GM21576 (cell line): ENCODE data around the gene SIK3.
"Not testable (repeated sequence)": the region's sequence is repeated elsewhere in the genome, so short reads cannot be mapped to it uniquely, and the experiment has no call there.

Source experiments
- ATAC-seq: cut with Tn5 transposase; IDR thresholded peaks from one replicate; pipeline ENCODE4 v1.9.1; 2021; ENCODE audit warnings: mild to moderate bottlenecking, moderate library complexity; ENCODE audit not compliant: unreplicated experiment

The SIK3 gene

DNA sequence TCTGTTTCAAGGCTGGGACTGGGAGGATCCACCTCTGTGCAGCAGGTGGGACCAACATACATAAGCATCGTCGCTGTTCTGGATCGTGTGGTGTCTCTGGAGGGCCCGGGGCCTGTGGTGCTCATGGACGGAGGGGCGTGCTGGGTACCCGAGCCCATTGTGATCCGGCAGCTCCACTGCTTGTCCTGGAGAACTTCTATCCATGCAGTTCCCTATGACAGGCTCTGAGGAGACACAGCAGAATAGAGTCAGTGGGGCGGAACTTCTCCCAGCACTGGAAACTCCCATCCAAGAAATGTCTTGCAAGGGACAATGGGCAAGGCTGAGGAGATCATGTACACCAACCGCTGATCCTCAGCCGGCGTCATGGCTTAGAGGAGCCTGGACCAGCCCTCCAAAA lies 249.2 kb downstream of the SIK3 start:
- ATAC-seq: no peak

DNA sequence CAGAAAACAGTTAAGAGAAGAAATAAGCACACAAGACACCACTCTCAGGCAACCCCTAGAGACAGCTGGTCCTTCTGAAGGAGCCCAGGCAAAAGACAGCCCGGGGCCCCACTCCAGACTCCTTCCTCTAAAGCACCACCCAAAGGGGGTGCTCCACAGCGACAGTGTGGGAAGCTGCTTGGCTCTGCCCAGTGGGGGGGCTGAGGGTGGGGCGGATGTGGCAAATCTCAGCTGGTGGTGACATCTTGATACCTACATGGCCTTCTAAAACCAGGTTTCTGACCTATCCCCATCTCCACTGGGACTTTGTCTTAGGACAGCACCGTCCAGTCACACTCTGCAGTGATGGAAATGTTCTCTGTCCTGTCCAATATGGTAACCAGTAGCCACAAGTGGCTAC lies 250.6 kb downstream of the SIK3 start:
- ATAC-seq: no peak

DNA sequence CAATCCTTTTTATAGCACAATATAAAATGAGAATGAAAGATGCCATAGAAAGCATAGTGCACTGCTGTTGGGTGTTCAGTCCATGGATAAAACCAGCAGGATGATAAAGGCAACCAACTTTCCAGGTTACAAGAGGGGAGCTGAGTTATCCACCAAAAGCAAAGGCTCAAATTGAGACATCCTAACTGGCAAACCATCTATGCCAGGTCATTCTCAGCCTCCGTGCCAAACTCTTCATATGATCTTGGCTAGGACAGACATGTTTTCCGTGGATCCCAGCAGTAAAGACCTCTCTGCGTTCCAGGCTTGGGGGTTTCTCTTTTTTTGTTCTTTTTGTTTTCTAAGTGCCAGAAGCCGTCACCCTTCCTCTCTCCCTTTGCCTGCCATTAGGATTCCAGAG lies 253.5 kb downstream of the SIK3 start:
- ATAC-seq: no peak

DNA sequence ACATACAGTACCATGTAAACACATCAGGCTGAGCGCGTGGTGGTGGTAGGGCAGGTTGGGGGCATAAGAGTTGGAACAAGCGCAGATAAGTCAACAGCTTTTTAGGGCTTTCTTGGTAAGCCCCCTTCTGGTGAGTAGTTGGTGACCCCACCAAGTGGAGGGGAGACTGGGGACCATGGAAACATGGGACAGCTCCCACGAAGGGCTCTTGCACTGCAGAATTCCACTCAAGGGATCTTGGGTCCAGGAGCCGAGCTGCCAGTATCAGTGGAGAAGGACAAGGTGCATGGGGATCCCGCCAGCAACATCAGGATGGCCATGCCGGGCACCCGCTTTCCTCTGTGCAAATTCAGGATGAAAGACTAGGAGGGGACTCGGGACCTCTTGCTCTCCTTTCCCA lies 254.6 kb downstream of the SIK3 start:
- ATAC-seq: no peak

DNA sequence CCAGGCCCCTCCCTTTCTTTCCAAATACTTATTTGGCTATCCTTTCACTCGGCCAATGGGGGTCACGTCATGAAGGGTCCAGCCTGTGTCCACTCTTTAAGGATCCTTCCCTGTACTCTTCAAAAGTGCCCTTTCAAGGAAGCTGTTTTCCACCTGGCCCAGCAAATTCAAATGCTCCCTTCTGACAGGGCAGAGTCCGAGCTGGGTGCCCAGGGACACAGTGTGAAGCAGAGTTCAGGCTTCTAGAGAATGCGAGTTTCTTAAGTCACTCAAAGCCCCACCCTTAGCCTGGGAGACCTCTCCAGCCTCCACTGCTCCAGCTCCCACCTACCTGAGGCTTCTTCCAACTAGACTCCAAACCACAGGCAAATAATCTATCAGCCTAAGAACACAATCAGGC lies 255.3 kb downstream of the SIK3 start:
- ATAC-seq: no peak

DNA sequence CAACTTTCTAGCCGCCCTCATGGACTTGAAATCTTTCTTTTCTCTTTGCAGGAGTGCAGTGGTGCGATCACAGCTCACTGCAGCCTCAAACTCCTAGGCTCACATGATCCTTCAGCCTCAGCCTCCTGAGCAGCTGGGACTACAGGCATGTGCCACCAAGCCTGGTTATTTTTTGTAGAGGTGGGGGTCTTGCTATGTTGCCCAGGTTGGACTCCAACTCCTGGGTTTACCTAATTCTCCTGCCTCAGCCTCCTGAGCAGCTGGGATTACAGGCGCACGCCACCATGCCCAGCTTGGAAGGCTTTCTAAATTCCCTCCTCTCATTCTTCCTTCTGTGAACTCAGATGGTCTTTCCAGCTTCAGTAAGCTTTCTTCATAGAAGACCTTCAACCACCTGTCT lies 256.1 kb downstream of the SIK3 start:
- ATAC-seq: no peak

DNA sequence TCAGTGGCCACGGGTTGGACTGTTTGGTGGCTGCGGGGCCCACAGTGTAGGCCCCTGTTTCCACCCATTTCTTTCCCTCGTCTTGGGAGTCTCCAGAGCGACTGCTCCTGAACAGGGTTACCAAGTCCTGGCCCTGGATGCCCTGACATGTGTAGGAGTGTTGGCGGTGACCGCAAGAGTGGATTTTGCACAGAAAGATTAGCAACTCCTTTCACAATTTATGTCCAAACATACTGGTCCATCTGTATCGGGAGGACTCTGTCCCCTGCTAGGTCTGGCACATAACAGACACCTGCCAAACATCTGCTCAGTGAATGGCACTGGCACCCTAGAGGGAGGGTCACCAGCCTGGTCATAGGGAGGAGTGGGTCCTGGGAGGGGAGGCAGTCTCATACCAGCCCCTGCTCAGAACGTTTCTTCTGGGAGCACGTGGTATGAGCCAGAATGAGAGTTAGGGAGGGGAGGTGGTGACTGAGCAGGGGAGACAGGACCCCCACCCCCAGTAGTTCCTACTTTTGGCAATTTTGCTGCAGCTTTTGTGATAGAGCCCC lies 257.4 kb downstream of the SIK3 start:
- ATAC-seq: no peak

DNA sequence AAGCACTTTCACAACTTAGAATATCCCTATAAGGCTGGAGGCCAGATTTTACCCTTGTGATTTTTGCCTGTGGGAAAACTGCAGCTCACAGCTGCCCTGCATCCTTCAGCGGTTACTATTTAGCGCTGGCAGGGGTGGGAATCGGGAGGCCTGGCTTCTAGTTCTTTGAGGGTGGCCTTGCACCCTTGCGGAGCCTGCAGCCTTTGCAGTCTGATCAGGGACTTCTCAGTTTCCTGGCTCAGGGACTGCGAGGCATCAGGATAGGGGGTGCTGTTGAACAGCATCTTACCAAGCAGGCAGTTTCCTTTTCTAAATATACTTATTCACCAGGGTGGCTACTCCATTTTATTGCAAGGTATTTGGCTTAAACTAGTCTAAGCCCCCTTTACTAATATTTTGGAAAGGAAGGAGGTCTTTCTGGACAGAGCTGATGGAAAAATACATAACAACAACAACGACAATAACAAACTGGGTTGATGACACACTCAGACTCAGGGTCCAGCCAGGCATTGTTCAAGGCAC lies 257.9 kb downstream of the SIK3 start:
- no peak for ATAC-seq

DNA sequence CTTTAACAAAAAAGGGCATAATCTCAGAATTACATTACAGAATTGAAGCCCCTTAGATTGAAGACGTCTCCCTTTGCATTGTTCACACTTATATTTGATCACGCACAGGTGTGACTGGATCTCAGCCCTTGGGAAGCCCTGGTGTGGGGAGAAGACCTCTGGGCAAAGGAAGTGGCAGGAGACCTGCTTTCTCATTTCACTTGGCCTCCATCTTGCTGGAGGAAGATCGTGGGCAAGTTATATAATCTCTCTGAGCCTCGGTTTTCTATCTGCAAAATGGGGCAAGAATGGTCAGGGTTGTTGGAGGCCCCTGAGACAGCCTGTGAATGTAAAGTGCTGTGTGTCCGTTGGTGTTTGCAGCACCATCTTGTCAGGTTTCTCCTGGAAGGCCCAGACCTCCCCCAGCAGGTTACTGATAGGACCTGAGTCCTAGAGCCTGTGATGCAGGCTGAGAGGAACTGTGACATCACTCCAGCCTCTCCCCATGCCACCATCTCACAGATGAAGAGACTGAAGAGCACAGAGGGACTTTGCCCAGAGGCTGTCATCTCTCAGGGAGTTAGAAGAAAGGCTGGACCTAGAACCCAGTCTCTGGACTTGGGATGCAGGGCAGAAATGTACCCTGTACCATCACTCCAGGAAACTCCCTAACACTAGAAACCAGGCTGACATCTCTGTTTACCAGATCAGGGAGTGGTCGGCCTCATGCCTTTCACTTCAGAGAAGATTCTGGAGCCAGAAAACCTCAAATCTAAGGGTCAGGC lies 259.7 kb downstream of the SIK3 start:
- no peak for ATAC-seq

DNA sequence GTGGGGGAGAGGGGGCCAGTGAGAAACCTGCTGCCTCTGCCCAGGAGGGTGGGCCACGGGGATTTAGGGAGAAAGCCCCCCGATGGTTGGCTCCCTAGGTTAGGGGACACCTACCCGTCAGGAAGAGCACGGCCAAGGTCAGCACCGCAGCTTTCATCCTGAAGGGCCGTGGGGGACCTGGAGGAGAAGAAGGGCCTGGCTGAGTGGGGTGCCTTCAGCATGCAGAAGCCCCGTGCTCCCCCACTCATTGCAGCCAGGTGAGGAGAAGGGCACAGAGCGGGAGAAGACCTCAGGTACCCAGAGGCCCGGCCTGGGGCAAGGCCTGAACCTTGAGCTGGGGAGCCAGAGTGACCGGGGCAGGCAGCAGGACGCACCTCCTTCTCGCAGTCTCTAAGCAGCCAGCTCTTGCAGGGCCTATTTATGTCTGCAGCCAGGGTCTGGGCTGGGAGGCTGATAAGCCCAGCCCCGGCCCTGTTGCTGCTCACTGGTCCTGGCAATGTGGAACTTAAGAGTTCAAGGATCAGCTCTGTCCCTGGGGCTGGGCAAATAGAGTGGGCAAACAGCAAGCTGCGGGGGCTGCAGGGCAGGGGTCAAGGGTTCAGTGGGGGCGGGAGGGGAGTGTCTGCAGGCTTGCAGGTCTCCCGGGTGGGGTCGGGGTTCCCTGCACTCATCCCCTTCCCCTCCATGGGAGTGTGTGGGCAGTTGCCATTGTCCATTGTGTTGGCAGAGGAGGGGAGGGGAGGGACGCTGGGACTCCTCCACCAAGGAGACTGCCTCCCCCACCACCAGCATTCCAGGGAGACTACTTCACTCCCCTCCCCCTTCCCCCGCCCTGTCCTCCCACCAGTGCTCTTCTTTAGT lies 260.8 kb downstream of the SIK3 start, which contains the start of gene APOA1:
APOA1 (minus strand) TSS at position 392 of the 861 bp plus-strand sequence; CDS start at position 157, 235 bp downstream.
- no peak for ATAC-seq

DNA sequence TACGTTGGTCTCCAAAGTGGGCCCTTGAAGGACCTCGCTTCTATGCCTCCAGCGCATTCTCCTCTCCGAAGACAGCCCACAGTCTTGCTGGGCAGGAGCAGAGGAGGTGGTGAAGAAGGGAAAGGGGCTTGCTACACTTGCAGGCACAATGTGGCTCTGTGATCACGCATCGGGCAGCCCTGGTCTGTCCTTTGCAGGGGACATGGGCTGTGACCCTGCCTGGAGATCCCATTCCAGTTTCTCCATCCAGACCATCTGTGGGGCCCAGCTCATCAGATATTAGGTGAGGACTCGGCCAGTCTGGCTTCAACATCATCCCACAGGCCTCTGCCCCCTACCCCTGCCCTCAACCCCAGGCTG lies 261.6 kb downstream of the SIK3 start:
- ATAC-seq: no peak

DNA sequence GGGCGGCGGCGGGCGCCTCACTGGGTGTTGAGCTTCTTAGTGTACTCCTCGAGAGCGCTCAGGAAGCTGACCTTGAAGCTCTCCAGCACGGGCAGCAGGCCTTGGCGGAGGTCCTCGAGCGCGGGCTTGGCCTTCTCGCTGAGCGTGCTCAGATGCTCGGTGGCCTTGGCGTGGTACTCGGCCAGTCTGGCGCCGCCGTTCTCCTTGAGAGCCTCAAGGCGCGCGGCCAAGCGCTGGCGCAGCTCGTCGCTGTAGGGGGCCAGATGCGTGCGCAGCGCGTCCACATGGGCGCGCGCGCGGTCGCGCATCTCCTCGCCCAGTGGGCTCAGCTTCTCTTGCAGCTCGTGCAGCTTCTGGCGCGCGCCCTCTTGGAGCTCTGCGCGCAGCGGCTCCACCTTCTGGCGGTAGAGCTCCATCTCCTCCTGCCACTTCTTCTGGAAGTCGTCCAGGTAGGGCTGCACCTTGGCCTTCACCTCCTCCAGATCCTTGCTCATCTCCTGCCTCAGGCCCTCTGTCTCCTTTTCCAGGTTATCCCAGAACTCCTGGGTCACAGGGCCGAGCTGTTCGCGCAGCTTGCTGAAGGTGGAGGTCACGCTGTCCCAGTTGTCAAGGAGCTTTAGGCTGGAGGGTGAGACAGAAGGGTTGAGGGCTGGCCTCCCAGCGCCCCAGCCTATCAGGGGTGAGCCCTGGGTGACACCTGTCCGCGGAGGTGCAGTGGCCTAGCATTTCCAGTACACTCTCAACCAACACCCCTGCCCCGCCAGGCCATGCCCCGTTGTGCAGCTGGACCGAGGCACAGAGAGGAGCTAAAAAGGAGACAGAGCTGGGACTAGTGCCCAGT lies 262.2 kb downstream of the SIK3 start:
- peak; percentile 77 for ATAC-seq

DNA sequence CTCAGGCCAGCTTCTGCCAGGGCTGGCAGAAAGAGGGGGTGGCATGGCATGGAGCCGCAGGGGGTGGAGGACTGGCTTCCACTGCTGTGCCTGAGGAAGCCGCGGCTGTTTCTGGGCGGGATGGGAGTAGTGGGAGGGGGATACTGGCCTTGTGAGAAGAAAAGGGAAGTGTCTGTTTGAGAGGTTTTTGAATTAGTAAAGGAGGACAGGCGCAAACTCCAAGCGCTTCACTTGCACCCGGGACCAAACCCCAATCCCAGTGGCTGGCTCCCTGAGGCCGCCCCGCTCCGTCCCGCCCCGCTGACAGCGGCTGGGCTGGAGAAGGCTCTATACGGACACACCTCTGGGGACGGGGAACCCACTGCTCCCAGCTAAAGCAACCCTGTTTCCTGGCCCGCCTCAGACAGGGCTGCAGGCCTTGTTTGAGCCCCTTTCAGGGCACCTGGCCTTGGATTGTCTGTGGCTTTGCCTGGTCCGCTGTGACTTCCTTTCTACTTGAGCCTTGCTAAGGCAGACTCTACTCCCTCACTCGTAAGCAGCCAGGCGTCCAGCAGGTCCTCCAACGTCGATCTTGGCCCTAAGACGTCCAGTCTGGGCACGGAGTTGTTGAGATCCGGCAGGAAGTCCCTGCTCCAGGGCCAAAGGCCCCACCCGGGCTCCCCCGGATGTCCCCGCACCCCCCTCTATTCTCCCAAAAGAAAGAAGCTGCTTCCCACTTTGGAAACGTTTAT lies 263.0 kb downstream of the SIK3 start:
- no peak for ATAC-seq

DNA sequence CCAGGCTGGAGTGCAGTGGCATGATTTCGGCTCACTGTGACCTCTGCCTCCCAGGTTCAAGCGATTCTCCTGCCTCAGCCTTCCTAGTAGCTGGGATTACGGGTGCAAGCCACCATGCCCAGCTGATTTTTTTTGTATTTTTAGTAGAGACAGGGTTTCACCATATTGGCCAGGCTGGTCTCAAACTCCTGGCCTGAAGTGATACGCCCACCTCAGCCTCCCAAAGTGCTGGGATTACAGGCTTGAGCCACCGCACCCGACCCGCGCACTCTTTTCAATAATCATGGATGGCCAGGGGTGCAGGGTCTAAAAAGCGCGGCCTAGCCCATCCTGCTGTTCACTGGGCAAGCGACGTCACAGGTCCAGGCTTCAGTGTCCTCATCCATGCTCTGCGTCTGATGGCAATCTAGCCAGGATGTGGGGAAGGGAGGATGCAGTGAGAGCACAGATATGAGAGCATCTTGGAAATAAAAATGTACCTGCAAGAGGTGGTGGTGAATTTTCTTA lies 263.6 kb downstream of the SIK3 start:
- ATAC-seq: not testable (repeated sequence)

DNA sequence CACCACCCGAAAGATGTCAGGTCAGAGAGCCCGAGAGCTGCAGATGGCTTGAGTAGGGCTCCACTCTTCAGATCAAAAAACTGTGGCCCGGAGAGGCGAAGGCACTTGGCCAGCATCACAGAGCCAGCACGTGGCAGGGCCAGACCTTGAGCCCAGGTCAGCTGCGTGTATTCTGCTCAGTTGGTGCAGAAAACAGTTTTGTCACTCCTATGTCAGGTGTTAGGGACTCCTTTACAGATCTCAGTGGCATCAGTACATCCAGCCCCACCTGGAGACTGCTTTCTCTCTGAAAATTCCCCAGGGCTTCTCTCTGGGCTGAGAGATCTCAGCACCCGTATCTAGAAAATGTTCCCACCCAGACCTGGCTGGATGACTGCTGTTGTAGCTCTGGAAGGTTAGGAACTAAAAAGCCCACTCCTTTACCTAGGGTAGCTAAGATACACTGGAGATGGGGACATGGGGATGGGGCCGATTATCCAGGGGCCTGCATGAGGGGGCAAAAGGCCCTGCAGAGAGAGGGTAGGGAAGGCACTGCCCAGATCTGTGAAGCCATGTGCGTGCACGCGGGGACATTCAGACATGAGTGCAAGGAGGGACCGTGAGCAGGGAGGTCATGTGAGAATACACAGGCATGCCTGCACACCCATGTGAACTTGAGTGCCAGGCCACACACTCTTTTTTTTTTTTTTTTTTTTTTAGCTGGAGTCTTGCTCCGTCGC lies 264.3 kb downstream of the SIK3 start:
- ATAC-seq: no peak

DNA sequence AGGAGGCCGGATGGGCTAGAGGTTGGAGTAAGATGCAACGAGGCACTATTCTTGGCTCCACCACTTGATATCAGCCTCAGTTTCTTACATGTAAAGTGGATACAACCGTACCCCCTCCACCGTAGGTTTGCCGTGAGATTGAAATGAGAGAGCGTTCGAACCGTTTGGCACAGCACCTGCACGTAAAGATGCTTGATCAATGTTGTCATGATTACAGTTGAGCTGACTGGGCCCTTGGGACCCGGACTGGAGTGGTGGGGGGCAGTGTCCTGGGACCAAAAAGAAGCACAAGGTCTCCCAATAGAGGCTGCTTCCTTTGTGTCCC lies 264.8 kb downstream of the SIK3 start:
- ATAC-seq: no peak

DNA sequence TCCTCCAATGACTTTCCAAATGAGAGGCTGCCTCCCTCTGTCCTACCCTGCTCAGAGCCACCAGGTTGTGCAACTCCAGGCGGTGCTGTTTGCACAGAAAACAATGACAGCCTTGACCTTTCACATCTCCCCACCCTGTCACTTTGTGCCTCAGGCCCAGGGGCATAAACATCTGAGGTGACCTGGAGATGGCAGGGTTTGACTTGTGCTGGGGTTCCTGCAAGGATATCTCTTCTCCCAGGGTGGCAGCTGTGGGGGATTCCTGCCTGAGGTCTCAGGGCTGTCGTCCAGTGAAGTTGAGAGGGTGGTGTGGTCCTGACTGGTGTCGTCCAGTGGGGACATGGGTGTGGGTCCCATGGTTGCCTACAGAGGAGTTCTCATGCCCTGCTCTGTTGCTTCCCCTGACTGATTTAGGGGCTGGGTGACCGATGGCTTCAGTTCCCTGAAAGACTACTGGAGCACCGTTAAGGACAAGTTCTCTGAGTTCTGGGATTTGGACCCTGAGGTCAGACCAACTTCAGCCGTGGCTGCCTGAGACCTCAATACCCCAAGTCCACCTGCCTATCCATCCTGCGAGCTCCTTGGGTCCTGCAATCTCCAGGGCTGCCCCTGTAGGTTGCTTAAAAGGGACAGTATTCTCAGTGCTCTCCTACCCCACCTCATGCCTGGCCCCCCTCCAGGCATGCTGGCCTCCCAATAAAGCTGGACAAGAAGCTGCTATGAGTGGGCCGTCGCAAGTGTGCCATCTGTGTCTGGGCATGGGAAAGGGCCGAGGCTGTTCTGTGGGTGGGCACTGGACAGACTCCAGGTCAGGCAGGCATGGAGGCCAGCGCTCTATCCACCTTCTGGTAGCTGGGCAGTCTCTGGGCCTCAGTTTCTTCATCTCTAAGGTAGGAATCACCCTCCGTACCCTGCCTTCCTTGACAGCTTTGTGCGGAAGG lies 265.6 kb downstream of the SIK3 start:
- ATAC-seq: no peak

DNA sequence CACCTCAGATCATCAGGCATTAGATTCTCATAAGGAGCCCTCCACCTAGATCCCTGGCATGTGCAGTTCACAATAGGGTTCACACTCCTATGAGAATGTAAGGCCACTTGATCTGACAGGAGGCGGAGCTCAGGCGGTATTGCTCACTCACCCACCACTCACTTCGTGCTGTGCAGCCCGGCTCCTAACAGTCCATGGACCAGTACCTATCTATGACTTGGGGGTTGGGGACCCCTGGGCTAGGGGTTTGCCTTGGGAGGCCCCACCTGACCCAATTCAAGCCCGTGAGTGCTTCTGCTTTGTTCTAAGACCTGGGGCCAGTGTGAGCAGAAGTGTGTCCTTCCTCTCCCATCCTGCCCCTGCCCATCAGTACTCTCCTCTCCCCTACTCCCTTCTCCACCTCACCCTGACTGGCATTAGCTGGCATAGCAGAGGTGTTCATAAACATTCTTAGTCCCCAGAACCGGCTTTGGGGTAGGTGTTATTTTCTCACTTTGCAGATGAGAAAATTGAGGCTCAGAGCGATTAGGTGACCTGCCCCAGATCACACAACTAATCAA lies 266.4 kb downstream of the SIK3 start:
- no peak for ATAC-seq
